Neuronal stem cell (in vitro differentiated cells): ENCODE results near the gene LRRC10. TPM values are rescaled to one million over a fixed set of nuclear protein-coding genes. Genes with fewer than 3 reads are reported as not detected.

Experiments
- DNase-seq: peaks from one replicate; pipeline ENCODE4 v3.0.0-alpha.2; 2013; ENCODE audit warnings: low spot score
- H2AFZ ChIP-seq: one replicate; pipeline ENCODE4 v1.6.1; 2013; ENCODE audit warnings: mild to moderate bottlenecking, low read length, inconsistent platforms
- H2AK5ac ChIP-seq: 2 replicates; pipeline ENCODE4 v1.6.1; 2013; ENCODE audit warnings: low read depth, mild to moderate bottlenecking, inconsistent platforms, low read length, moderate library complexity, mixed read lengths
- H2BK120ac ChIP-seq: 2 replicates; pipeline ENCODE4 v1.6.1; 2013; ENCODE audit warnings: low read depth, mild to moderate bottlenecking, inconsistent platforms, low read length, moderate library complexity, mixed read lengths
- H2BK12ac ChIP-seq: one replicate; pipeline ENCODE4 v1.6.1; 2013; ENCODE audit warnings: low read length, inconsistent platforms
- H2BK15ac ChIP-seq: 2 replicates; pipeline ENCODE4 v1.6.1; 2013; ENCODE audit warnings: mild to moderate bottlenecking, low read length, inconsistent platforms, mixed read lengths
- H2BK5ac ChIP-seq: one replicate; pipeline ENCODE4 v1.6.1; 2013; ENCODE audit warnings: inconsistent platforms, mild to moderate bottlenecking, low read length, moderate library complexity
- H3K14ac ChIP-seq: one replicate; pipeline ENCODE4 v1.6.1; 2013; ENCODE audit warnings: low read length, inconsistent platforms
- H3K18ac ChIP-seq: 2 replicates; pipeline ENCODE4 v1.6.1; 2013; ENCODE audit warnings: low read length, inconsistent platforms
- H3K23ac ChIP-seq: 2 replicates; pipeline ENCODE4 v1.6.1; 2013; ENCODE audit warnings: low read depth, mild to moderate bottlenecking, mixed read lengths, low read length, inconsistent platforms; ENCODE audit not compliant: poor library complexity
- H3K27ac ChIP-seq: replicated peaks from 3 replicates; pipeline ENCODE4 v1.5.1; 2013; ENCODE audit warnings: low read length, inconsistent platforms
- H3K27me3 ChIP-seq, 3 experiments: 2 replicates each; pipeline ENCODE4 v1.6.1; 2013; ENCODE audit warnings: low read length in 3 of 3, mild to moderate bottlenecking in 2 of 3, inconsistent platforms in 1 of 3, low read depth in 1 of 3, mixed read lengths in 1 of 3, moderate library complexity in 1 of 3; ENCODE audit not compliant: control insufficient read depth in 3 of 3, insufficient read depth in 3 of 3
- H3K36me3 ChIP-seq, 2 donors: replicated peaks in 1 of 2; 2 replicates each; pipeline ENCODE4 v1.6.1; 2013; ENCODE audit warnings: low read length in 2 of 2; ENCODE audit not compliant: control insufficient read depth in 2 of 2, insufficient read depth in 2 of 2
- H3K4ac ChIP-seq: 2 replicates; pipeline ENCODE4 v1.6.1; 2013; ENCODE audit warnings: inconsistent platforms, mild to moderate bottlenecking, low read length, moderate library complexity
- H3K4me1 ChIP-seq, 2 donors: 1 replicate in 1 of 2; 2 replicates in 1 of 2; pipeline ENCODE4 v1.6.1; 2013; ENCODE audit warnings: low read length in 2 of 2, low read depth in 1 of 2; ENCODE audit not compliant: control insufficient read depth in 2 of 2, insufficient read depth in 1 of 2
- H3K4me2 ChIP-seq: one replicate; pipeline ENCODE4 v1.6.1; 2013; ENCODE audit warnings: mild to moderate bottlenecking, low read length, inconsistent platforms; ENCODE audit not compliant: insufficient read depth, poor library complexity, severe bottlenecking
- H3K4me3 ChIP-seq, 2 donors: 2 replicates each; pipeline ENCODE4 v1.5.1; 2013; ENCODE audit warnings: low read length in 2 of 2, mild to moderate bottlenecking in 2 of 2, inconsistent platforms in 1 of 2, moderate library complexity in 1 of 2
- H3K79me1 ChIP-seq: one replicate; pipeline ENCODE4 v1.6.1; 2013; ENCODE audit warnings: low read depth, mild to moderate bottlenecking, inconsistent platforms, low read length, moderate library complexity
- H3K9ac ChIP-seq: one replicate; pipeline ENCODE4 v1.6.1; 2013; ENCODE audit warnings: mild to moderate bottlenecking, low read depth, low read length, inconsistent platforms; ENCODE audit not compliant: poor library complexity
- H3K9me3 ChIP-seq, 2 donors: replicated peaks in 1 of 2; 2 replicates each; pipeline versions ENCODE3 to v1.6.1; 2013; ENCODE audit warnings: low read length in 2 of 2, mild to moderate bottlenecking in 2 of 2, inconsistent platforms in 1 of 2, low read depth in 1 of 2, mixed read lengths in 1 of 2, moderate library complexity in 1 of 2; ENCODE audit not compliant: control insufficient read depth in 2 of 2, insufficient read depth in 1 of 2
- H4K8ac ChIP-seq: one replicate; pipeline ENCODE4 v1.6.1; 2013; ENCODE audit warnings: low read depth, mild to moderate bottlenecking, inconsistent platforms, low read length, moderate library complexity
- H4K91ac ChIP-seq: one replicate; pipeline ENCODE4 v1.6.1; 2013; ENCODE audit warnings: low read length, low read depth, mild to moderate bottlenecking, inconsistent platforms; ENCODE audit not compliant: poor library complexity
- WGBS, 2 donors: extraction: QIAGEN DNeasy Blood & Tissue Kit; methylation state at CpG; one replicate each; pipeline ENCODE4 v1.1.7; 2013; ENCODE audit warnings: missing lambda C conversion rate in 2 of 2, mixed read lengths in 1 of 2; ENCODE audit not compliant: insufficient read length in 2 of 2, insufficient replicate concordance in 1 of 2; ENCODE audit errors: extremely low coverage in 2 of 2; 5-methylcytosine and 5-hydroxymethylcytosine counted together
- polyA plus RNA-seq, 2 experiments: library from polyadenylated mRNA; stranded (reverse); fragments of 200-250 nt; gene quantifications; one replicate each; pipeline ENCODE4 v1.2.3, GENCODE V29; 2013

Gene LRRC10
- polyA plus RNA-seq (2013, experiment 1 of 2) = not detected
- not detected for polyA plus RNA-seq (2013, experiment 2 of 2)

- Histone ChIP-seq H3K4me3 (peak within 1 kb of the TSS in 1 of 2 donors; percentile 46), H3K9ac (no peak within 1 kb of the TSS), H3K27ac (no peak within 1 kb of the TSS), H2BK120ac (no peak within 1 kb of the TSS), H2BK12ac (no peak within 1 kb of the TSS), H3K14ac (no peak within 1 kb of the TSS), H2BK15ac (peak within 1 kb of the TSS; percentile 58), H3K27me3 (peaks cover 0 to under 1% (median 0%) of the 10 kb centered on the region in 3 experiments), H3K4me2 (no peak within 1 kb of the TSS), H2AK5ac (peak within 1 kb of the TSS; percentile 33), H2AFZ (no peak within 1 kb of the TSS), H3K4me1 (no peaks in the 10 kb centered on the region), H3K23ac (no peak within 1 kb of the TSS), H3K18ac (no peak within 1 kb of the TSS), H2BK5ac (no peak within 1 kb of the TSS), H4K91ac (no peak within 1 kb of the TSS), H3K4ac (no peak within 1 kb of the TSS), H3K36me3 (no peaks in the 10 kb centered on the region), H3K79me1 (no peaks in the 10 kb centered on the region), H3K9me3 (peaks cover 0 to 2% of the 10 kb centered on the region in 2 donors), H4K8ac (no peak within 1 kb of the TSS)
- DNase-seq = no peak
- no CpG with 5 or more reads among the region's 11 CpGs for WGBS, 2 donors
These were observed at the start of gene LRRC10 for GRCh38 chr12:69610729-69611128. LRRC10 (minus strand) TSS chr12:69610907; CDS start chr12:69610838, 69 bp downstream.

GRCh38 chr12:69660164-69660863, 49.6 kb upstream of the LRRC10 start:
- peaks cover 1 to 5% of the 10 kb centered on the region in 2 donors for H3K4me1 ChIP-seq
- no peaks in the 10 kb centered on the region for H3K27me3 ChIP-seq
- no CpG with 5 or more reads among the region's 1 CpG for WGBS, 2 donors
- H3K4me3 ChIP-seq = no peak overlapping the region
- H3K23ac ChIP-seq = no peak overlapping the region
- H2AFZ ChIP-seq = no peak overlapping the region
- H3K36me3 ChIP-seq = no peaks in the 10 kb centered on the region
- no peak overlapping the region for H2BK15ac ChIP-seq
- H4K8ac ChIP-seq = no peak overlapping the region
- H2BK5ac ChIP-seq = no peak overlapping the region
- no peak overlapping the region for H3K27ac ChIP-seq
- no peak overlapping the region for H2AK5ac ChIP-seq
- H4K91ac ChIP-seq = no peak overlapping the region
- no peak overlapping the region for H3K9ac ChIP-seq
- no peaks in the 10 kb centered on the region for H3K79me1 ChIP-seq
- H3K9me3 ChIP-seq = no peaks in the 10 kb centered on the region
- no peak overlapping the region for H2BK120ac ChIP-seq
- no peak overlapping the region for H2BK12ac ChIP-seq
- H3K4ac ChIP-seq = no peak overlapping the region
- no peak overlapping the region for H3K18ac ChIP-seq
- H3K14ac ChIP-seq = no peak overlapping the region
- H3K4me2 ChIP-seq = no peak overlapping the region
- no peak for DNase-seq

GRCh38 chr12:69658203-69658602, 47.5 kb upstream of the LRRC10 start:
- H2AK5ac ChIP-seq = no peak overlapping the region
- no peak overlapping the region for H3K9ac ChIP-seq
- H2AFZ ChIP-seq = no peak overlapping the region
- no peak overlapping the region for H3K4ac ChIP-seq
- H3K4me1 ChIP-seq = peaks cover 1 to 5% of the 10 kb centered on the region in 2 donors
- no peak overlapping the region for H3K4me3 ChIP-seq
- H2BK12ac ChIP-seq = no peak overlapping the region
- no peak overlapping the region for H3K23ac ChIP-seq
- no peak overlapping the region for H4K8ac ChIP-seq
- DNase-seq = no peak
- no peak overlapping the region for H3K27ac ChIP-seq
- H2BK5ac ChIP-seq = no peak overlapping the region
- no peak overlapping the region for H3K4me2 ChIP-seq
- WGBS, 2 donors = no CpG with 5 or more reads among the region's 2 CpGs
- peaks cover 0 to under 1% (median 0%) of the 10 kb centered on the region in 3 experiments for H3K27me3 ChIP-seq
- H3K79me1 ChIP-seq = no peaks in the 10 kb centered on the region
- H4K91ac ChIP-seq = no peak overlapping the region
- H3K9me3 ChIP-seq = no peaks in the 10 kb centered on the region
- no peaks in the 10 kb centered on the region for H3K36me3 ChIP-seq
- no peak overlapping the region for H2BK15ac ChIP-seq
- H2BK120ac ChIP-seq = no peak overlapping the region
- H3K18ac ChIP-seq = no peak overlapping the region
- no peak overlapping the region for H3K14ac ChIP-seq

- Histone ChIP-seq H2BK5ac (no peak overlapping the region), H3K36me3 (no peaks in the 10 kb centered on the region), H3K9me3 (no peaks in the 10 kb centered on the region), H4K8ac (no peak overlapping the region), H3K27ac (no peak overlapping the region), H3K4me3 (no peak overlapping the region), H3K18ac (no peak overlapping the region), H4K91ac (no peak overlapping the region), H3K4me2 (no peak overlapping the region), H2BK15ac (no peak overlapping the region), H3K79me1 (no peaks in the 10 kb centered on the region), H3K23ac (no peak overlapping the region), H2BK120ac (no peak overlapping the region), H3K14ac (no peak overlapping the region), H2BK12ac (no peak overlapping the region), H3K4me1 (peaks cover 1 to 5% of the 10 kb centered on the region in 2 donors), H3K4ac (no peak overlapping the region), H2AK5ac (no peak overlapping the region), H2AFZ (peak overlapping the region; percentile 15), H3K9ac (no peak overlapping the region), H3K27me3 (peaks cover 0 to 3% (median 0%) of the 10 kb centered on the region in 3 experiments)
- no peak for DNase-seq
- WGBS, 2 donors = no CpG with 5 or more reads among the region's 9 CpGs
These were observed 46.9 kb upstream of the LRRC10 start for GRCh38 chr12:69657376-69658137.
